HG03521 (cell line): ENCODE data around the gene ATP6AP1.
"Not testable (repeated sequence)": the region's sequence is repeated elsewhere in the genome, so short reads cannot be mapped to it uniquely, and the experiment has no call there.

Experiments
- ATAC-seq: cut with Tn5 transposase; IDR thresholded peaks from one replicate; pipeline ENCODE4 v1.9.1; 2021; ENCODE audit warnings: mild to moderate bottlenecking, moderate library complexity; ENCODE audit not compliant: unreplicated experiment

Gene ATP6AP1

GRCh38 chrX:154398668-154399526, 29.6 kb upstream of the ATP6AP1 start:
- no peak for ATAC-seq

GRCh38 chrX:154399527-154400368, 28.7 kb upstream of the ATP6AP1 start:
- no peak for ATAC-seq

- ATAC-seq: not testable (repeated sequence)
These were observed 28.1 kb upstream of the ATP6AP1 start for GRCh38 chrX:154400369-154400817.

GRCh38 chrX:154401045-154401799, 27.3 kb upstream of the ATP6AP1 start:
- no peak for ATAC-seq

- ATAC-seq: no peak
These were observed 26.4 kb upstream of the ATP6AP1 start for GRCh38 chrX:154401918-154402621.

GRCh38 chrX:154402622-154403127, 25.8 kb upstream of the ATP6AP1 start:
- ATAC-seq: no peak

GRCh38 chrX:154403192-154403591, 25.3 kb upstream of the ATP6AP1 start:
- ATAC-seq: no peak

- ATAC-seq: no peak
These were observed 24.6 kb upstream of the ATP6AP1 start for GRCh38 chrX:154403858-154404257.

- no peak for ATAC-seq
These were observed 23.8 kb upstream of the ATP6AP1 start for GRCh38 chrX:154404625-154405192.

GRCh38 chrX:154408659-154409221, 19.7 kb upstream of the ATP6AP1 start:
- no peak for ATAC-seq

- no peak for ATAC-seq
These were observed 19.1 kb upstream of the ATP6AP1 start, which contains the start of gene DNASE1L1 for GRCh38 chrX:154409222-154409871. DNASE1L1 (minus strand) TSS chrX:154409254; CDS start chrX:154405568, 3,686 bp downstream.

- ATAC-seq: peak; percentile 51
These were observed 16.5 kb upstream of the ATP6AP1 start for GRCh38 chrX:154411981-154412340.

- no peak for ATAC-seq
These were observed 16.0 kb upstream of the ATP6AP1 start for GRCh38 chrX:154412468-154412867.

GRCh38 chrX:154413142-154413541, 15.3 kb upstream of the ATP6AP1 start:
- no peak for ATAC-seq

GRCh38 chrX:154417157-154417556, 11.3 kb upstream of the ATP6AP1 start:
- ATAC-seq: no peak

GRCh38 chrX:154419189-154419588, 9.3 kb upstream of the ATP6AP1 start:
- ATAC-seq: no peak

GRCh38 chrX:154419688-154420401, 8.6 kb upstream of the ATP6AP1 start:
- no peak for ATAC-seq

GRCh38 chrX:154420402-154420756, 8.1 kb upstream of the ATP6AP1 start:
- ATAC-seq: no peak
